Measurements from ENCODE around the gene UBE2G1.

UBE2G1 gene

DNA sequence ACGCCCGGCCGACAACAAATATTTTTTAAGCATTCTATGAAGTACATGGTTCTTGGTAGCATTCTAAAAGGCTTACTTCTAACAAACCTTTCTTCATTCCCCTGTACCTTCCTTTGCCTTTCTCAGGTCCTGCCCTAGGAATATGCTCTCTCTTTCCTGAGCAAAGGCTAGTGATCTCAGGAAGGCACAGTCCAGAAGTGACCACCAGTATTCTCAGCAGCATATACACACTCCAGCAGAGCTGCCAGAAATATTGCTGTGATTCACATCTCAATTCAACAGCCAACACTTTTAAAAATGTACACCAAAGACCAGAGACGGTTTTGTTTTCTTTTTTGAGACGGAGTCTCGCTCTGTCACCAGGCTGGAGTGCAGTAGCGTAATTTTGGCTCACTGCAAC, 61.3 kb downstream of the UBE2G1 start:
- DNase-seq (ENCODE audit: low read depth) = no peak
- TF ChIP-seq, protein P1, sequence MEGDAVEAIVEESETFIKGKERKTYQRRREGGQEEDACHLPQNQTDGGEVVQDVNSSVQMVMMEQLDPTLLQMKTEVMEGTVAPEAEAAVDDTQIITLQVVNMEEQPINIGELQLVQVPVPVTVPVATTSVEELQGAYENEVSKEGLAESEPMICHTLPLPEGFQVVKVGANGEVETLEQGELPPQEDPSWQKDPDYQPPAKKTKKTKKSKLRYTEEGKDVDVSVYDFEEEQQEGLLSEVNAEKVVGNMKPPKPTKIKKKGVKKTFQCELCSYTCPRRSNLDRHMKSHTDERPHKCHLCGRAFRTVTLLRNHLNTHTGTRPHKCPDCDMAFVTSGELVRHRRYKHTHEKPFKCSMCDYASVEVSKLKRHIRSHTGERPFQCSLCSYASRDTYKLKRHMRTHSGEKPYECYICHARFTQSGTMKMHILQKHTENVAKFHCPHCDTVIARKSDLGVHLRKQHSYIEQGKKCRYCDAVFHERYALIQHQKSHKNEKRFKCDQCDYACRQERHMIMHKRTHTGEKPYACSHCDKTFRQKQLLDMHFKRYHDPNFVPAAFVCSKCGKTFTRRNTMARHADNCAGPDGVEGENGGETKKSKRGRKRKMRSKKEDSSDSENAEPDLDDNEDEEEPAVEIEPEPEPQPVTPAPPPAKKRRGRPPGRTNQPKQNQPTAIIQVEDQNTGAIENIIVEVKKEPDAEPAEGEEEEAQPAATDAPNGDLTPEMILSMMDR (IDR thresholded peaks at IDR 0.05; ENCODE audit: insufficient read depth, low read depth, low read length, missing control alignments) = no peak
- no peak overlapping the region for H3K4me3 ChIP-seq (ENCODE audit: low read length)

DNA sequence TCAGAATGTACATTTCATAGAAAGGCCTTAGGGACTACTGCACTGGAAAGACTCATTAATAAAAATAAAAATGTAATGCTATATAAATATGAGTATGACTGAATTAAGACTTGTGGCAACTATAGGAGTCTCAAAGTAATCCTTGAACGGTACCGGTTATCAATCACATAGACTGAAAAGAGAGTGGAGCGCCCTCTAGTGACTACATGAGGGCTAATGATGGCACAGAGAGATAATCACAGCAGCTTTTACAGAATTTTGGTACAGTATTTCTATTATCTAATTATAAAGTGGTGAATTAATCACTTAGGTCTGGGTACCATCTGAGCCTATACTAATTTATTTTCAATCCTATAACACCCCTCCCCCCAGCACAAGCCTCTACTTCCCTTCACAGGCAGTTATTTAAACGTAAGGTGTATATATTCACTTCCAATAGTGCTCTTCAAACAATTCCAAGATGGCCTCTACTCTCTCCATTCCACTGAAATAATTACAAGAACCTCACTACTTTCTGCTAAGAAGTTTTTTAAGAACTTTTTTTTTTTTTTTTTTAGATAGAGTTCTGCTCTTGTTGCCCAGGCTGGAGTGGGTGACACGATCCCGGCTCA, 62.0 kb downstream of the UBE2G1 start:
- peak; percentile 61 for DNase-seq (ENCODE audit: low read depth)
- TF ChIP-seq, protein P1 (IDR thresholded peaks at IDR 0.05; ENCODE audit: insufficient read depth, low read depth, low read length, missing control alignments) = peak; percentile 75
- no peak overlapping the region for H3K4me3 ChIP-seq (ENCODE audit: low read length)

DNA sequence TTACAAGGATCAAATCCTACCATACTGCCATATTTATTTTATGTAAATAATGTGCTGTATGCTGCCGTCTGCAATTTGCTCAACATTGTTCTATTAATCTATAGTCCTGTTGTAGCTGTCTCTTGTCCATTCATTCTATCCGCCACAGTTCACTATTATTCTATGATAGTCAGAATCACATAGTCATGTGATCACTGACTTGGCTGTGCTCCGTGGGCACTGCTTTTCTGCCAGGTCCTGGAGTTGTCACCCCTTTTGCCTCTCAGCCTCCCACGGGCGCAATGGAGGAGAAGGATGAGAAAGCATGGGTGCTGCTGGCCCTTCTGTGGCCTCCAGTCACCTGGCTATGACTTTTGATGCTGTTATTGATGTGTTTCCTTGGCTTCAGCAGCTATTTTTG, 65.4 kb downstream of the UBE2G1 start:
- TF ChIP-seq, protein P1 (IDR thresholded peaks at IDR 0.05; ENCODE audit: insufficient read depth, low read depth, low read length, missing control alignments) = no peak
- H3K4me3 ChIP-seq (ENCODE audit: low read length) = no peak overlapping the region
- DNase-seq (ENCODE audit: low read depth) = no peak

DNA sequence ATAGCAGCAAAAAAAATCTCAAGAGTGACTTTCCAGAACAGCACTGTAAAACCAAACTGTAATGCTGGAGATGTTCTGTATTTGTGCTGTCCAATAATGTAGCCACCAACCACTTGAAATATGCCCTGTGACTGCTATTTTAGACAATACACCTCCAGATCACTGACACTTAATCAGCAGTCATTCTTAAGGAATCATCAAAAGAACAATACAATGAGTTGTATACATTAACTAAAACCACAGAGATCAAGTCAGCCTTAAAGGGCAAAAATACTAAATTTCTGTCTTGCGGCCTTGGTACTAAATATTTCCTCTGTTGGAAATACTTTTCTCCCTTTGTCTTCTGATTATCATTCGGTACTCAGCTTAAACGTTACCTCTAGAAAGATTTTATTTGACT, 69.1 kb downstream of the UBE2G1 start:
- no peak overlapping the region for H3K4me3 ChIP-seq (ENCODE audit: low read length)
- no peak for DNase-seq (ENCODE audit: low read depth)
- TF ChIP-seq, protein P1 (IDR thresholded peaks at IDR 0.05; ENCODE audit: insufficient read depth, low read depth, low read length, missing control alignments) = no peak

DNA sequence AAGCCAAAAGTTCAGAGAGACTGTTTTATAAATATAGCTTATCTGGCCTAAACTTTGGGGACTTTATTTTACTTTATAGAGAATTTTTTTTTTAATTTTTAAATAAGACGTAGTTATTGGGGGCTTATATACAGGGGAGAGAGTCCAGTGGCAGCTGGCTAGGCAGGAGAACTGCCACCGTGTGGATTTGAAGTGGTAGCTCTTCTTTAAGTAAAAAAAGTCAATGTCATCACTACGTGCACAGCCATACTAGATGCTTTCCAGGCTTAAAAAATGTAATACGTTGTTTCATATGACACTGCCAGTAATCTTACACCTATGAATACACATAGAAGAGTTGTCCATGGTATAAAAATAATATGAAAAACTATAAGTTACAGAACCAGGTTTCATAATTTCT, 70.8 kb downstream of the UBE2G1 start:
- H3K4me3 ChIP-seq (ENCODE audit: low read length) = no peak overlapping the region
- TF ChIP-seq, protein P1 (IDR thresholded peaks at IDR 0.05; ENCODE audit: insufficient read depth, low read depth, low read length, missing control alignments) = no peak
- no peak for DNase-seq (ENCODE audit: low read depth)

DNA sequence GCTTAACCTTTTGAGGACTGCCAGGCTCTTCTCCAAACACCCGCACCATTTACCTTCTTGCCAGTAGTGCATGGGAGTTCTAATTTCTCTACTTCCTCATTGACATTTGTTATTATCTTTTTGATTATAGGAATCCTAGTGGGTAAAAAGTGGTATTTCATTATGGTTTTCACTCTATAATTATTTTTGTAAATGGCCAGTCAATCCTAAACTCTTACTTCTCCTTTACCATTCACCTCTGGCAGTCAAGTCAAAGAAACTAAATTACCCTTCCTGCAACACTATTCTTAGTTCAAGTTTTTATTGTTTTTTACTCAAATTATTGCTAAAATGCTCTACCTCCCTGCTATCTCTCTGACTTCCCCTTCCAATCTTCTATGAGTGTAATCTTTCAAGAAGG, 72.9 kb downstream of the UBE2G1 start:
- TF ChIP-seq, protein P1 (IDR thresholded peaks at IDR 0.05; ENCODE audit: insufficient read depth, low read depth, low read length, missing control alignments) = no peak
- DNase-seq (ENCODE audit: low read depth) = no peak
- no peak overlapping the region for H3K4me3 ChIP-seq (ENCODE audit: low read length)

DNA sequence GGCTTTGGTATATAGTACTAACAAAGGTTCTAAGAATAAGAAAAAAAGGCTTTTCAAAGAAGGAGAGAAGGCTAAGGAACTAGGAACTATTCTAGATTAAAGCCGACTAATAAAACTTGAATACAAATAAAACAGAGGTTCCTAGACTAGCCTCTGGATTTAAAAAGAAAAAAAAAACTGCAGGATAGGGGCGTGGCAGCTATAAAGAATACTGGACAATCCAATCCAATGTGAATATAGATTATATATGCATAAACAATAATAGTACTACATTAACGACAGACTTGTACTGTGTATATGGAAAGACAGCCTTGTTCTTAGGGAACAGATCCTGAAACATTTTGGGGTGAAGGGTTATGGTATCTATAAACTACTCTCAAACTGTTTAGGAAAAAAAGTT, 78.8 kb downstream of the UBE2G1 start:
- TF ChIP-seq, protein P1 (IDR thresholded peaks at IDR 0.05; ENCODE audit: insufficient read depth, low read depth, low read length, missing control alignments) = no peak
- no peak overlapping the region for H3K4me3 ChIP-seq (ENCODE audit: low read length)
- no peak for DNase-seq (ENCODE audit: low read depth)

Measured in epithelial cell of esophagus (primary cell).